ENCODE data around the gene CDK10.
"Not testable (repeated sequence)": the region's sequence is repeated elsewhere in the genome, so short reads cannot be mapped to it uniquely, and the experiment has no call there.

The CDK10 gene

DNA sequence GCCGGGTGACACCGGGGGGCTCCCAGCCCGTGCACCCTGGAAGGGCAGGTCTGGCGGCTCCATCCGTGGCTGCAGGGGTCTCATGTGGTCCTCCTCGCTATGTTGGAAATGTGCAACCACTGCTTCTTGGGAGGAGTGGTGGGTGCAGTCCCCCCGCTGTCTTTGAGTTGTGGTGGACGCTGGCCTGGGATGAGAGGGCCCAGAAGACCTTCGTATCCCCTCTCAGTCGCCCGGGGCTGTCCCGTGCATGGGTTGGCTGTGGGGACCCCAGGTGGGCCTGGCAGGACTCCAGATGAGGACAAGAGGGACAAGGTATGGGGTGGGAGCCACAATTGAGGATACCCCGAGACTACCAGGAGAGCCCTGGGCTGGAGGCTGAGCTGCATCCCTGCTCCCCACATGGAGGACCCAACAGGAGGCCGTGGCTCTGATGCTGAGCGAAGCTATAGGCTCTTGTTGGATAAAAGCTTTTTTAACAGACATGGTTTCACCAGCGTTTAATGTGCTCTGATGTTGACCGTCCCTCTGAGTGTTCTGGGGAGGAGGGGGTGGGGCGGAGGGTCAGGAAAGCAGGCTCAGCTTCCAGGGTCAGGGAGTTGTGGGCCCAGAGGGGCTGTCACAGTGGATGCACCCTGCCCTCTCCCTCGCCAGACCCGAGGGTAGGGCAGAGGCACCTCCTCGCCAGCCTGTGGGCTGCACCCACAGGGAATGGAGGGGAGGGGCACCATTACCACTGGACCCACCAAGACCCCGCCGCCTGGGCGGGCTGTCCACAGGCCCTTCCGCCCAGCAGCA, 9.6 kb downstream of the CDK10 start:
- DNase-seq (ENCODE audit: low spot score) = no peak

DNA sequence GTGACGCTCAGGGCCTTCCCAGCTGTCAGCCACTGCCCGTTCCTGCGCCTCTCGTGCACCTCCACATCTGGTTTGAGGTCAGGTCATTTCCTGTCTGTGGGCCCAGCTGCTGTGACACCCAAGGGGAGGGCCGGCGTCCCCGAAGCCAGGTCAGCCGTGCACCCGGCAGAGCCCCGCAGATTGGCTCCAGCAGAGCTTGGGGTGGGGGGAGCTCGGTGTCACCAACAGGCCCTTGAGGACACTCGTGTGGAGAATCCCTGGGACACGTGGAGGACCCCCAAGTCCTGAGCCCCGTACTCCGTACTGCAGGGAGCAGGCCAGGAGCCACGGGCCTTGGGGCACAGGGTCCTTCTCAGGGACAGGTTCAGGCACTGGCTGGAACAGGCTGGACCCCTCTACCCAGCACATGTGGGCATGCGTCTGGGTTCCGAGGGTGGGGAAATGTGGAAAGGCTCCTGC, 10.2 kb downstream of the CDK10 start:
- no peak for DNase-seq (ENCODE audit: low spot score)

DNA sequence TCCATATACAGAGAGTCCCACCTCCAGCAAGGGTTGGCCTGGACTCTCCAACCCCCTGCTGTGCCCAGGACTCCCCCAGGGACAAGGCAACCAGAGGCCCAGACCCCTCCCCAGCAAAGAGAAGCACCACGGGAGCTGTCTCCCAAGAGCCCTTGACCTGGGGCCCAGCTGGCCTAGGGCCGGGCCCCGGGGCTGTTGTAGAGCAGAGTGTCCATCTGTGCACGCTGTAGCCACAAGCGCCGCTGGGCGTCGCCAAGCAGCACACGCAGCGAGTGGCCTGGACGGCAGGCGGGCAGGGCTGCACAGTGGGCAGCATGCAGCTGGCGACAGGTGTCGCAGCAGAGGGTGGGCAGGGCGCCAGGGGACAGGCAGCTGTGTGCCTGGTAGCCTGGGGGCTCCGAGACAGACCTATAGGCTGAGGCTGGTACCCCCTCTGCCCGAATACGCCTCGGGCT, 10.7 kb downstream of the CDK10 start:
- no peak for DNase-seq (ENCODE audit: low spot score)

DNA sequence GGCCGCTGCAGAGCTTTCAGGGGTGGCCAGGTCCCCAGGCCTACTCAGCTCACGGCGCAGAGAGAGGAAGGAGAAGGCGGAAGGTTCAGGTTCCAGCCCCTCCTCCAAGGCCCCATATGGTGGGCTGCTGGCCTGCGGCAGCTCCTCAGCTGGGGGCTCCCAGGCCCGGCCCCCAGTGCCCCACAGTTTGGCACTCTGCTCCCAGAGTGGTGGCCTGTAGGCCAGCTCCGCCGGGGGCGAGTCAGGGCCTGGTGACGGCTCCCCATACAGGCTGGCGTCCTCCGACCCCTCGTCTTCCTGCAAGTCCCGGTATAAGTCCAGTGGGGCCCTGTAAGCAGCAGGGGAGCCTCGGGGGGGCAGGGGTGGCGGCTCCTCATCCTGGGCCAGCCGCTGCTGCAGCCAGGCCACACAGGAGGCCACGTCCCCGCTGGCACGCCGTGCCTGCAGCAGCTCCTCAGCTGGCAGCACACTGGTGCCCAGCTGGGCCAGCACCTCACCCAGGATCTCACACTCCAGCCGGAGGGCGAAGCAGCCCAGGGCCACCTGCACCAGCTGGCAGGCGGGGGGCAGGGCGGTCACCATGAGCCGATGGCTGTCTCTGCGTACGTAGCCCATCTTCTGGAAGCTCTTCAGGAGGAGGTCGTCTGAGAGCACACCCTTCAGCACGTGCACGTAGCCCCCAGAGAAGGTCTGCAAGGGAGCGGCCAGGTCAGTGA, 11.3 kb downstream of the CDK10 start:
- no peak for DNase-seq (ENCODE audit: low spot score)

DNA sequence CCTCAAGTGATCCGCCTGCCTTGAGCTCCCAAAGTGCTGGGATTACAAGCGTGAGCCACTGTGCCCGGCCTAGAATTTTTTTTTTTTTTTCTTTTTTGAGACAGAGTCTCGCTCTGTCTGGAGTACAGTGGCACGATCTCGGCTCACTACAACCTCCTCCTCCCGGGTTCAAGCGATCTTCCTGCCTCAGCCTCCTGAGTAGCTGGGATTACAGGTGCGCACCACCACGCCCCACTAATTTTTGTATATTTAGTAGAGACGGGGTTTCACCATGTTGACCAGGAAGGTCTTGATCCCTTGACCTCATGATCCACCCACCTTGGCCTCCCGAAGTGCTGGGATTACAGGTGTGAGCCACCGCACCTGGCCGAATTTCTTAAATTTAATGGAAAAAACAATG, 12.2 kb downstream of the CDK10 start:
- DNase-seq (ENCODE audit: low spot score) = not testable (repeated sequence)

DNA sequence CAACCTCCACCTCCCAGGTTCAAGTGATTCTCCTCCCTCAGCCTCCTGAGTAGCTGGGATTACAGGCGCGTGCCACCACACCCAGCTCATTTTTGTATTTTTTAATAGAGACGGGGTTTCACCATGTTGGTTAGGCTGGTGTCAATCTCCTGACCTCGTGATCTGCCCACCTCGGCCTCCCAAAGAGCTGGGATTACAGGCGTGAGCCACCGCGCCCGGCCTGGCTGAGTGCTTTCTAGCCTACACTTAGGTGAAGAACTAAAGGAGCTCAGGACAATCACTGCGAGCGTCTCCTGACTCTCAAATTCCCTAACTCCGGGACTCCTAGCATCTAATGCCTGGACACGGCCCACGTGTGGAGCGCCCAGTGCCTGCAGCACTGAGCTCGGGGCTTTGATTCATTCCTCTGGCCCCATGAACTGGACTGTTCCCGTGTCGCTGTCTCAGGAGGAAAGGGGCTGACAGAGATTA, 13.2 kb downstream of the CDK10 start:
- not testable (repeated sequence) for DNase-seq (ENCODE audit: low spot score)

DNA sequence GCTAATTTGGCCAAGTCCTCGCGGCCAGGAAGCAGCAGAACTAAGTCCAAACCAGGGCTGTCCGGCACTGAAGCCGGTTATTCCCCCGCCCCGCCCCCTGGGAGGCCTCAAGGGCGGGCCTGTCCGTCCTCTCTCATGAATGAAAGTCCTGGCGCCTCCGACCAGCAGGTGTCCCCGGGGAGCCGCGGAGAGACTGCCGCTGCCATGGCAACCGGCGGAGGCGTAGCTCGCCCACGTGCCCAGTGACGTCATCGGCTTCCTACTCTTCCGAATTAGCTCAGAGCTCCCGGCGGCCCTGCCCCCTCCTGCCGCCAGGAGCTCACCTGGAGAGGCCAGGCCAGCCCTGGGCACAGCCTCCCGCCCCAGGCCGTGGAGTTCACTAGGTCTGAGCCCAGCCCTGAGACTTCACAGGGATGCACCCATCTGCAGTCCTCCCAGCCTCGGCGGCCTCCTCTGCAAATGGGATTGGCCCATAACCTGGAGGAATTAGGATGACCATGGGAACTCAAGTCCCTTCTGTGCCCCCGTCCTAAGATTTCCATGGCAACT, 13.7 kb downstream of the CDK10 start:
- peak; percentile 98 for DNase-seq (ENCODE audit: low spot score)

DNA sequence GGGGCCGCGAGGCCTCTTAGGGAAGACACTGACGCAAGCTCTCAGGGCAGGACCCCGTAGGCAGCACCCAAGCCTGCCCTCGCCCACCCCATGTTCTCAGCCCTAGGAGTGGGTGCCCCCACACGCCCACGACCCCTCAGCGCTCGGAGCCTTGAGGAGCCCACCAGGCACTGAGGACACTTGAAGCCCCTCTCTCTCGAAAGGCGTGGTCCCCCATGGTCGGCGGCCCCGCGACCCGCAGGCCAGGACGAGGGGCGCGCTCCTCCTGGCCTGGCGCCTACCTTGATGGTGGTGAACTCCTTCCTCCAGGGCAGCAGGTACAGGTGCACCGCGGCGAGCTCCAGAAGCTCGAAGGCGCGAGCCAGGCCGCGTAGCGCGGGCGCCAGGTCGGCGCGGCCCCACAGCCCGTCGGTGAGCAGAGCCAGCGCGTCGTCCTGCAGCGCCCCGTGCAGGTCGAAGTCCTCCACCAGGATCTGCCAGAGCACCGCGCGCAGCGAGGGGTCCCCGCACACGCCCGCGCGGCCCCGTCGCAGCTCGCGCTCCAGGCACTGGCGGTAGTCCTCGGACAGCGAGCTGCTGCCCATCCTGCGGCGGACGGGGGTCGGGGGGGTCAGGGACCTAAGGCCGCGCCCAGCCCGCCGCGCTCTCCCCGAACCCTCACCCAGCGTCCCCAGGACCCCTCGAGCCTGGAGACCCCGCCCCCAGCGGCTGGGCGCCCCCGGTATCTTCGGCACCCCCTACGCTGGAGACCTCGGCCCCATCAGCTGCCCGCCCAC, 14.3 kb downstream of the CDK10 start:
- no peak for DNase-seq (ENCODE audit: low spot score)

DNA sequence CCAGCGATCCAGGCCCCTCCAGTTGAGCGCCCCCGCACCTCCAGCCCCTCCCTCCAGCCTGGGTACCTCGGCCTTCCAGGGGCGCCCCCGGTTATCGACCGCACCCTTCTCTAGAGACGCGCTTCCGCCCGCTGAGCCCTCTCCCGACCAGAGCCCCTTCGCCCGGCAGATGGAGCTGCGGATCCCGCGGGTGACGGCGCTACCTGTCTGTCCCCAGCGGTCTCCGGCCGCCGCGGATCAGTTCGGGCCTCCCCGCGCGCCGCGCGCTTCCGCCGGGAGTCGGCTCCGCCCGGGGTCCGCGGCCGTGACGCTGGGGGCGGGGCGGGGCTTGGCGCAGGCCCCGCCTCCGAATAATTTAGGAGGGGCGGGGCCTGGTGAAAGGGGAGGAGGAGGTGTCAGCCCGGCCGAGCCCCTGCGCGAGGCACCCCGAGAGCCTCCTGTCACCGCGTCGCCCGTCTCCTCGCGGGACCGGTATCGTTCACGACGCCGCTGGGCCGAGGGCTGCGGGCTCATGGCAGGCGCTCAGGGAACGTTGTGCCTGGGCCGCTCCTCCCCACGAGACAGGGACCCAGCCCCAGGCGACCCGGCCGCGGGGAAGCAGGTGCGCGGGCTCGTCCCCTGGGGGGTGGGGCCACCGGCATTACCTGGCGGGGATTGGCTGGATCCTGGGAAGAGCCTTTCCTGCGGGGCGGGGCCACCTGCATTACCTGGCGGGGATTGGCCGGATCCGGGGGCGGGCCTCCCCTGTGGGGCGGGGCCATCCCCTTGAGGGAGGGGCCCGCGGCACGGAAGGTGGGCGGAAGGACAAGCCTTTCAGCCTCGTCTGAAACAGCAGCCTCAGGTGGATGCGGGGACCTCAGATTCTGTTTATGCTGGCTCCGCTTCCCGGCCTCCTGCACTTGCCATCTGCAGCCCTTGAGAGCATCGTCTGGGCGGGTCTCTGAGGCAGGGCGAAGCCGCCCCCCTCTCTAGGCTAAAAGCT, 15.2 kb downstream of the CDK10 start, which contains the start of gene SPATA2L:
SPATA2L (minus strand) TSS at position 281 of the 982 bp plus-strand sequence. CDS start 473 bp downstream, outside the sequence.
- peak; percentile 86 for DNase-seq (ENCODE audit: low spot score)

DNA sequence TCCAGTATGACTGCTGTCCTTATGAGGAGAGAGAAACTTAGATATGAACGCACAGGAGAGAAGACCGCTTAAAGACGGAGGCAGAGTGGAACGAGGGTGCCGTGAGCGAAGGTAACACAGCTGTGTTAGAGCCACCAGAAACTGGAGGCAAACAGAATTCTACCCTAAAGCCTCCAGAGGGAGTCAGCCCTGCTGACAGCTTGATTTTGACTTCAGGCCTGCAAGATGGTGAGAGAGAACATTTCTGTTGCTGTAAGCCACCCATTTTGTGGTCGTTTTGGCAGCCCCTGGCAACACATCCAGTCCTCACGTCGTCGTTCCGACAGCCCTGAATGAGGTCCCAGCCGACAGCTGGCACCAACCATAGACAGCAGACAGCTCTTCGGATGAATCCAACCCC, 17.8 kb downstream of the CDK10 start:
- no peak for DNase-seq (ENCODE audit: low spot score)

DNA sequence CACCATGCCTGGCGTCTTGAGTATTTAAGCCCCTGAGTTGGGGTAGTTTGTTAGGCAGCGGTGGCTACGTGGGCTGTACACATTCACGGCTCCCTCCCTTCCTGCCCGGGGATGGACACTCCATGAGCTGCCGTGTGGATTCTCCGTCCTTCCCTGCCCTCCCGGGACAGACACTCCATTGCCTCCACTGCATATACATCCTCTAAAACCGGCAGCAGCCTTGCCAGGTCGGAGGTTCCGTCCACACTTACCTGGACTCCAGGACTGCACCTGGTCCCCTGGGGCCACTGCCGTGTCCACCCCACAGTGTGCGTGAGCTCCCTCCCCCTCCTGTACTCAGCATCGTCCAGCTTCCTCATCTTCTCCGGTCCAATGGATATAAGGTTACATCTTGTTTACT, 18.5 kb downstream of the CDK10 start:
- no peak for DNase-seq (ENCODE audit: low spot score)

DNA sequence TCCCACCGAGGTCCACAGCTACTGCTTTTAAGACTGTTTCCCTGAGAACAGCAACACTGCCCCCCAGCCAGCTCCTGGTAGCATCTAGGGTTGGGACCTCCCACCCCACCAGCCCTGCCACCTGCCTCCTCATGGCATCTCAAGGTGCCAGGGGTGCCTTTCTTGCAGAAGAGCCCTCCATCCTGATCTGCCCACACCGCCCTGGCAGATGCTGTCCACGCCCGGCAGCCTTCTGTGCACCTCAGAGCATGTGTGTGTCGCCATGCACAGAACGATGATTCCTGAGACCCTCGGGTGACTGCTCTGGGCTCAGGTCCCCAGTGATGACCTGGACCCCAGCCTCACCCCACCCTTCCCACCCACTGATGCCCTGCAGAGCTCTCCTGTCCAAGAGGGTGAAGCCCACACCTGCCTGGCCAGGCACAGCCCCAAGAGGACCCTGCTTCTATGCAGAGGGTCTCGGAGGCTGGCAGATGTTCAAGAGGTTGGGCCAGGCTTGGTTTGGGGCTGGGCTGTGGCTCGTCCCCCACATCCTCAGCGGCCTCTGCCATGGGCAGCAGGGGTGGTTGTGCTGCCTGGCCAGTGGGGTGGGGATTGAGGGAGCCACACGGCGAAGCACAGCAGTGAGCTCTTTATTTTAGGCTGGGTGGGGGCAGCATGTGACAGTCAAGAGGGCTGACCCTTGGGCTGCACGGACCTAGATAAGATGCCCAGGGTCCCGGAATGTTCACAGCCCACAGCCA, 20.2 kb downstream of the CDK10 start:
- DNase-seq (ENCODE audit: low spot score) = no peak

DNA sequence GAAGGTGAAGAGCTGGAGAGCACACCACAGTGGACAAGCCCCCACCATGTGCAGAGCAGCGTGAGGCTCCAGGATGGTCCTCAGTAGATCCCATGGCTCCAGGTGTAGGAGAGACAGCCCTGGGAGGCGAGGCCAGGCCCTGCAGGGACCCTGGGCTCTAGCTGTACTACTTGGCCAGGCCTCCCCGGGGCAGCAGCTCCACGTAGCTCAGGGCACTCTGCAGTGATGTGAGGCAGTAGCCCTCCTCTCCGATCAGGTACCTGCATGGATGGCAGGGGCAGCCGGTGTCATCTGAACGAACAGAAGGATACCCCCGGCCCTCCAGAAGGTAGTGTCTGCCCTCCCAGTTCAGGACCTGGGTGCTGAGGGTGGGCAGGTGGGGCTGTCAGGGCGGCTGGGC, 21.2 kb downstream of the CDK10 start:
- DNase-seq (ENCODE audit: low spot score) = no peak

DNA sequence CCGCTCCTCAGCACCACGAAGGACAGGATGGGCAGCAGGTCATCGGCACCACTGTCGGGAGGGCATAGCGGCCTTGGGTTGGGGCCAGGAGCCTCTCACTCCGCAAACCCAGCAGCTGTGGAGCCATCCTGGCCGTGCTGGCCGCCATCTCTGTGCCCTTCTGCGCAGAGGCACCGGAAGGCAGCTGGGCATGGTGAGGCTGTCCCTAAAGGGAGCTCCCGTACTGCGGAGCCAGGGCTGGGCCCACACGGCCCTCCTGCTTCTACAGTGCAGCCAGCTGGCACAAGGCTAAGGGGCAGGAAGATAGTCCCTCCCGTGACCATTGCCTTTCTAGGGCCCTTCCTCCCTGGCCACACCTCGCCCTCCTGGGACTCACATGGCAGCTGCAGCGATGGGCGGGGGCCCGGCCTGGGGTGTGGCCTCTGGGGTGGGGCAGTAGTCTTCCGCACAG, 22.0 kb downstream of the CDK10 start:
- no peak for DNase-seq (ENCODE audit: low spot score)

DNA sequence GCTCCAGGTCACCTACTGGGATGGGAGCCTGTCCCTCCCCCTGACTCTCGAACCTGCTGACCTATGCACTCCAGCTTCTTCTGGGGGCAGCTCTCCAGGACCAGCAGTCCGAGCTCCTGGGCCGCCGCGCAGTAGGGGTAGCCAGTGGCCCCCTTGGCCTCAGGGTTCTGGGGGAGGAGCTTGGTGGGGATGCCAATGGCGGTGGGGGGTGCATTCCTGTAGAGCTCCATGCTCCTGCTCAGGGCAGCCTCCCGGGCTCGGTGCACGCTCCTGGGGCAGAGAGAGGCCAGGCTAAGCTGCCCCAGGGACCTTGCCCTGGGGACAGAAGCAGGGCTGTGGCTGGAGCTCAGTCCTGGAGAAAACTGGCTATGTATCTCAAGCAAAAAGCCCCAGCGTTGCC, 22.7 kb downstream of the CDK10 start:
- no peak for DNase-seq (ENCODE audit: low spot score)

DNA sequence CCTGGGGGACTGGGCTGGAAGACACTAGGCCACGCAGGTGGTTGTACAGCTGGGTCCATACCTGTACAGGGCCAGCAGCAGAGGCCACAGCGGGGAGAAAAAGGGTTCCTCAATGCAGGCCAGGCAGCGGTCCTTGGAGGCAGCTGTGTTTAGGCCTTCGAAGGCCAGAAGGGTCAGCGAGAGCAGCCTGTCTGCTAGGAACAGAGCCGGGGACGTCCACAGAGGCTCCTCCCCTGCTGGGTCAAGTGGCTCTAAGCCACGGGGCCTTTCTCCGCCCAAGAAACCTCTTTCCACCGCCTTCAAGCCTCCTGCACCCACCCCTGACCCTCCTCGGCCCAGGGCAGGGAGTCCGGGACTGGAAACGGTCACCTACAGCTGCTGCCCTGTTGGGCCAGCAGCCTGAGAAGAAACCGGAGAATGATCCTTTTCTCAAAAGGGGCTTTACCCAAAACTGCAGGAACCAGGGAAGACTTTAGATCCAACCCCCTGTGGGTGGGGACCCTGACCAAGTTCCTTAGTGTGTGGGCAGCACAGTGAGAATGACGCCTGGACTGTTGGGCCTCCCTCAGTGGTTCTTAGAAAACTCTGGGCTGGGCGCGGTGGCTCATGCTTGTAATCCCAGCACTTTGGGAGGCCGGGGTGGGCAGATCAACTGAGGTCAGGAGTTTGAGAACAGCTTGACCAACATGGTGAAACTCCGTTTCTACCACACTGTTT, 23.4 kb downstream of the CDK10 start:
- DNase-seq (ENCODE audit: low spot score) = no peak

DNA sequence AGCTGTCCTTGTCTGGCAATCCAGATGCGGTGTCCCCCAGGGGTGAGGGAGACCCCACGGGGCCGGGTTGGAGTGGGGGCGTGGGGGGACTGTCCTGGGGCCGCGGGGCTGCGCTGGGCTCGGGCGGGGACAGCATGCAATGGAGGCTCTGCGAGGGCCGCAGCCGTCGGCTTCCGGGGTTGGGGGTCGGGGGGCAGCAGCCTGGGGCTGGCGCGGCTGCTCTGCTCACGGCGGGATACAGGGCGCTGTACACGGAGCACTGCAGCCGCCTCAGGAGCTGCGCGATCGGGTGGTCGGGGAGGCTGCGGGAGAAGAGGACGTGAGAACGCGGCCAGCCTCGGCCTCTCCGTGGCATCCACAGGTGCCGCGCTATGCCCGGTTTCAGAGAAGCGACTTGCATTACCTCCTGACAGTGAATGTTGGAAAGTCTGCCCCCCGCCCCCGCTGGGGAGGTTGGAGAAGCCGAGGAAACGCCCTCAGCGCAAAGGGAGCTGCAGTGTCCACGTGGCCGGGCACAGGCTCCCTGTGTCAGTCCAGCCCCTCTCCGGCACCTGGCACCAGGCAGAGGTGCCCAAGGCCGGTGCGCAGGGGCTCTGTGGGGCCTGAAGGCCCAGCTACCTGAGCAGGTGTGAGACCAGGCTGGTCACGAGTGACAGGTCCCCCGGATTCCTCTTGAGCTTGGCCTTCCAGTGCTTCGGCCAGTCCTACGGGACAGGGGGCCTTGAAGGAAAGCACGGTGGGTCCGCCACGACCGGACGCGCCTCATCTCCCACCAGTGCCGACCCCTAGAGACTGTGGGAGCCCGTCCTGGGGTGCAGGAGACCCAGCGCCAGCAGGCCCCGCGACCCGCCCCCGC, 24.4 kb downstream of the CDK10 start:
- no peak for DNase-seq (ENCODE audit: low spot score)

DNA sequence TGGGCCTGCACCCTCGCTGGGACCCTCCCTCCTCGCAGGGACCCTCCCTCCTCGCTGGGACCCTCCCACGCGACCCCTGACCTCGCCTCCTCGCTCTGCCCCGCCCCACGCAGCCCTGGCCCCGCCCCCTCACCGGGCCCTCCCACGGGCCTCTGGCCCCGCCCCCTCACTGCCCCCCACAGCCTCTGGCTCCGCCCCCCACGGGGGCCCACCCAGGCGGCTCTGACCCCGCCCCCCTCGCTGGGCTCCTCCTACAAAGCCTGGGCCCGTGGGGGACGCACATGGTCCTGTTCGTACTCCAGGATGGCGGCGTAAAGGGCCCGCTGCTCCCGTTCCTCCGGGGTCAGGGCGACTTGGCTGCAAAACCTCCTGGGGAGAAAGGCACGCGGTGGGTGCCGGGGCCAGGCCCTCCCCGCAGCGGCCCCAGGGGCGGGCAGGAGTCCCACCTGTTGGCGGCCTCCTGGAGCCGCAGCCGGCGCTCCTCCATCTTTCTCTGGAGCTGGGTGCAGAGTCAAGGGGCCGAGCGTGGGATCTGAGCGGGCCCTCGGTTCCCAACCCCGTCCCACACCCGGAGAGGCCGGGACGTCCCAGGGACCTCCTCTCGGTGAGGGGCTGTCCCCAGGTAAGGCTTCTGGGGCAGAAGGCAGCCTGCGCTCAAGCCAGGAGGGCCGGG, 25.2 kb downstream of the CDK10 start:
- no peak for DNase-seq (ENCODE audit: low spot score)
